H9 (cell line): ENCODE results near the gene CCDC7. TPM values are rescaled to one million over a fixed set of nuclear protein-coding genes. Genes with fewer than 3 reads are reported as not detected.

Experiments used
- DNase-seq: peaks from one replicate; pipeline ENCODE4 v3.0.0-alpha.2; 2017
- H2AFZ ChIP-seq: one replicate; pipeline ENCODE4 v1.6.1; 2013; ENCODE audit warnings: mild to moderate bottlenecking, low read length, control low read depth, moderate library complexity
- H2AK5ac ChIP-seq: 2 replicates; pipeline ENCODE4 v1.6.1; 2013; ENCODE audit warnings: low read length, control low read depth, mixed read lengths; ENCODE audit not compliant: insufficient read length
- H2BK120ac ChIP-seq: one replicate; pipeline ENCODE4 v1.6.1; 2013; ENCODE audit warnings: low read depth, mild to moderate bottlenecking, low read length, control low read depth, inconsistent platforms; ENCODE audit not compliant: poor library complexity, severe bottlenecking
- H2BK12ac ChIP-seq: 2 replicates; pipeline ENCODE4 v1.6.1; 2013; ENCODE audit warnings: low read length, control low read depth, mixed read lengths, low read depth; ENCODE audit not compliant: insufficient read length
- H2BK15ac ChIP-seq: 2 replicates; pipeline ENCODE4 v1.6.1; 2013; ENCODE audit warnings: low read depth, low read length, control low read depth
- H2BK20ac ChIP-seq: one replicate; pipeline ENCODE4 v1.6.1; 2013; ENCODE audit warnings: low read depth, mild to moderate bottlenecking, low read length, control low read depth, inconsistent platforms; ENCODE audit not compliant: poor library complexity, severe bottlenecking
- H2BK5ac ChIP-seq: 2 replicates; pipeline ENCODE4 v1.6.1; 2013; ENCODE audit warnings: low read length, control low read depth, mixed read lengths; ENCODE audit not compliant: insufficient read length
- H3K14ac ChIP-seq: 2 replicates; pipeline ENCODE4 v1.6.1; 2013; ENCODE audit warnings: low read length, control low read depth; ENCODE audit not compliant: insufficient read depth
- H3K18ac ChIP-seq: 2 replicates; pipeline ENCODE4 v1.6.1; 2013; ENCODE audit warnings: low read depth, mild to moderate bottlenecking, mixed read lengths, low read length, control low read depth; ENCODE audit not compliant: insufficient read length
- H3K23ac ChIP-seq: 2 replicates; pipeline ENCODE4 v1.6.1; 2013; ENCODE audit warnings: low read length, control low read depth, mixed read lengths, low read depth; ENCODE audit not compliant: insufficient read length
- H3K23me2 ChIP-seq: 2 replicates; pipeline ENCODE4 v1.6.1; 2013; ENCODE audit warnings: low read depth, mild to moderate bottlenecking, mixed read lengths, low read length, control low read depth; ENCODE audit not compliant: insufficient read length, poor library complexity, severe bottlenecking
- H3K27ac ChIP-seq: 2 replicates; pipeline ENCODE4 v1.5.1; 2013; ENCODE audit warnings: low read length, control low read depth, mixed read lengths, low read depth; ENCODE audit not compliant: insufficient read length
- H3K27me3 ChIP-seq: 2 replicates; pipeline ENCODE4 v1.6.1; 2013; ENCODE audit warnings: low read length, control low read depth, inconsistent platforms; ENCODE audit not compliant: insufficient read depth
- H3K4ac ChIP-seq: 2 replicates; pipeline ENCODE4 v1.6.1; 2013; ENCODE audit warnings: low read depth, mild to moderate bottlenecking, control low read depth, inconsistent platforms, low read length, moderate library complexity
- H3K4me1 ChIP-seq: 2 replicates; pipeline ENCODE4 v1.6.1; 2013; ENCODE audit warnings: low read length, control low read depth, inconsistent platforms; ENCODE audit not compliant: insufficient read depth
- H3K4me2 ChIP-seq: 2 replicates; pipeline ENCODE4 v1.6.1; 2013; ENCODE audit warnings: low read length, control low read depth, mixed read lengths; ENCODE audit not compliant: insufficient read length, insufficient read depth
- H3K56ac ChIP-seq: 2 replicates; pipeline ENCODE4 v1.6.1; 2013; ENCODE audit warnings: low read depth, mild to moderate bottlenecking, mixed read lengths, low read length, control low read depth; ENCODE audit not compliant: insufficient read length
- H3K79me1 ChIP-seq: 2 replicates; pipeline ENCODE4 v1.6.1; 2013; ENCODE audit warnings: low read depth, mild to moderate bottlenecking, moderate library complexity, low read length, control low read depth, inconsistent platforms; ENCODE audit not compliant: insufficient read depth, poor library complexity, severe bottlenecking
- H3K79me2 ChIP-seq: 2 replicates; pipeline ENCODE4 v1.6.1; 2013; ENCODE audit warnings: low read length, control low read depth, inconsistent platforms; ENCODE audit not compliant: insufficient read depth
- H3K9ac ChIP-seq: 2 replicates; pipeline ENCODE4 v1.6.1; 2013; ENCODE audit warnings: low read length, control low read depth, mixed read lengths; ENCODE audit not compliant: insufficient read length; ENCODE audit errors: extremely low read depth
- H3K9me3 ChIP-seq: one replicate; pipeline ENCODE4 v1.6.1; 2013; ENCODE audit warnings: low read depth, low read length, inconsistent platforms; ENCODE audit not compliant: control insufficient read depth
- H3T11ph ChIP-seq: one replicate; pipeline ENCODE4 v1.6.1; 2013; ENCODE audit warnings: mild to moderate bottlenecking, low read length, control low read depth, inconsistent platforms
- H4K20me1 ChIP-seq: one replicate; pipeline ENCODE4 v1.6.1; 2013; ENCODE audit not compliant: control insufficient read depth, insufficient read length, insufficient read depth
- H4K5ac ChIP-seq: 2 replicates; pipeline ENCODE4 v1.6.1; 2013; ENCODE audit warnings: low read depth, mild to moderate bottlenecking, mixed read lengths, low read length, control low read depth; ENCODE audit not compliant: insufficient read length
- H4K8ac ChIP-seq: replicated peaks from 2 replicates; pipeline ENCODE4 v1.6.1; 2013; ENCODE audit warnings: low read length, control low read depth, mixed read lengths, low read depth; ENCODE audit not compliant: insufficient read length
- H4K91ac ChIP-seq: 2 replicates; pipeline ENCODE4 v1.6.1; 2013; ENCODE audit warnings: low read depth, mild to moderate bottlenecking, moderate library complexity, mixed read lengths, low read length, control low read depth; ENCODE audit not compliant: insufficient read length
- H3K27ac Mint-ChIP-seq, 3 experiments: 2 replicates in 2 of 3; 3 replicates in 1 of 3; pipeline ENCODE4 v1.8.0; 2020 to 2021; ENCODE audit warnings: mixed read lengths in 3 of 3, mild to moderate bottlenecking in 1 of 3, moderate library complexity in 1 of 3
- H3K27me3 Mint-ChIP-seq: 2 replicates; pipeline ENCODE4 v1.8.0; 2021; ENCODE audit warnings: low read depth, mild to moderate bottlenecking, moderate library complexity, mixed read lengths
- H3K36me3 Mint-ChIP-seq, 3 experiments: 2 replicates in 2 of 3; 3 replicates in 1 of 3; pipeline ENCODE4 v1.8.0; 2020 to 2021; ENCODE audit warnings: low read depth in 3 of 3, mixed read lengths in 3 of 3; ENCODE audit not compliant: insufficient read depth in 1 of 3
- H3K4me1 Mint-ChIP-seq, 2 experiments: 2 replicates each; pipeline ENCODE4 v1.8.0; 2020; ENCODE audit warnings: mixed read lengths in 2 of 2
- H3K4me3 Mint-ChIP-seq, 2 experiments: 2 replicates in 1 of 2; 3 replicates in 1 of 2; pipeline ENCODE4 v1.8.0; 2020 to 2021; ENCODE audit warnings: mild to moderate bottlenecking in 2 of 2, mixed read lengths in 2 of 2, moderate library complexity in 1 of 2
- H3K9me3 Mint-ChIP-seq, 2 experiments: 2 replicates in 1 of 2; 3 replicates in 1 of 2; pipeline ENCODE4 v1.8.0; 2020; ENCODE audit warnings: mild to moderate bottlenecking in 2 of 2, mixed read lengths in 2 of 2, moderate library complexity in 1 of 2
- CTCF ChIP-seq: fragments of 200-600 bp; sonication (generic); conservative IDR thresholded peaks from 3 replicates; pipeline ENCODE4 v1.8.0; 2021; ENCODE audit warnings: antibody characterized with exemption, mild to moderate bottlenecking
- WGBS: extraction: QIAGEN DNeasy Blood & Tissue Kit; methylation state at CpG from one replicate; pipeline ENCODE4 v1.1.7; 2013; ENCODE audit warnings: missing lambda C conversion rate, low lambda C conversion rate, mixed read lengths; ENCODE audit not compliant: insufficient read length; ENCODE audit errors: extremely low coverage; 5-methylcytosine and 5-hydroxymethylcytosine counted together
- total RNA-seq: library from RNA; stranded (reverse); gene quantifications from 2 replicates; pipeline ENCODE4 v1.2.1, GENCODE V29; 2021

CCDC7 gene
- total RNA-seq, 1 experiment from 2014 or later: 1.6 TPM

- H3K9me3 Mint-ChIP-seq: peaks cover 13 to 14% of the 10 kb centered on the region in 2 experiments
- no peak for DNase-seq
These were observed 8.6 kb upstream of the CCDC7 start for GRCh38 chr10:32437334-32437733.

More at GRCh38 chr10:32437334-32437733, 8.6 kb upstream of the CCDC7 start:
- H3K18ac ChIP-seq: no peak overlapping the region
- peaks cover 6% of the 10 kb centered on the region for H3K27me3 Mint-ChIP-seq
- no peak overlapping the region for H2BK15ac ChIP-seq
- no peak overlapping the region for H2AK5ac ChIP-seq
- H4K91ac ChIP-seq: no peak overlapping the region
- no peak overlapping the region for H2BK20ac ChIP-seq
- H3K14ac ChIP-seq: no peak overlapping the region
- no peak overlapping the region for H3K4ac ChIP-seq
- no peaks in the 10 kb centered on the region for H3K9me3 ChIP-seq
- no peak overlapping the region for H3K23ac ChIP-seq
- no peak overlapping the region for H2BK12ac ChIP-seq
- H3K9ac ChIP-seq: no peak overlapping the region
- no peaks in the 10 kb centered on the region for H4K20me1 ChIP-seq
- H2AFZ ChIP-seq: no peak overlapping the region
- no peak overlapping the region for H3K4me2 ChIP-seq
- no peak for TF ChIP-seq CTCF
- H2BK120ac ChIP-seq: no peak overlapping the region
- no peak overlapping the region for H3K4me3 Mint-ChIP-seq
- peaks cover 0 to 8% (median 0%) of the 10 kb centered on the region in 3 experiments; a peak in 2 of 7 replicates for H3K36me3 Mint-ChIP-seq
- no peaks in the 10 kb centered on the region for H3K4me1 ChIP-seq
- H4K8ac ChIP-seq: no peak overlapping the region
- no peak overlapping the region for H3K27ac Mint-ChIP-seq
- WGBS: no CpG with 5 or more reads among the region's 2 CpGs
- no peaks in the 10 kb centered on the region for H3K79me1 ChIP-seq
- no peaks in the 10 kb centered on the region for H3K4me1 Mint-ChIP-seq
- H3K27ac ChIP-seq: no peak overlapping the region
- no peaks in the 10 kb centered on the region for H3K23me2 ChIP-seq
- H2BK5ac ChIP-seq: no peak overlapping the region
- H3K27me3 ChIP-seq: no peaks in the 10 kb centered on the region
- H3K79me2 ChIP-seq: no peaks in the 10 kb centered on the region
- H3T11ph ChIP-seq: no peak overlapping the region
- no peak overlapping the region for H3K56ac ChIP-seq
- H4K5ac ChIP-seq: no peak overlapping the region
